SK-N-SH (cell line): ENCODE results near the gene SLC4A2. TPM values are rescaled to one million over a fixed set of nuclear protein-coding genes. Genes with fewer than 3 reads are reported as not detected.

Experiments used
- CTCF ChIA-PET: fragments of 300-600, 350-600 bp; formaldehyde crosslinking; extraction: SDS; loops from one replicate; lab custom pipeline; 2021; lab: Yijun Ruan, JAX
- POLR2A ChIA-PET: fragments of 350-600 bp; sonication (Branson Sonifier 250); formaldehyde crosslinking; extraction: SDS; loops from one replicate; lab custom pipeline; 2020; ENCODE audit warnings: antibody characterized with exemption, inconsistent platforms; lab: Yijun Ruan, JAX
- DNase-seq: peaks from one replicate; pipeline ENCODE4 v3.0.0; 2012
- H2AFZ ChIP-seq: fragments of 200-600 bp; sonication (generic); 2 replicates; pipeline ENCODE4 v1.8.1; 2016; ENCODE audit warnings: antibody characterized with exemption, mild to moderate bottlenecking, low read depth
- H3F3A ChIP-seq: fragments of 200-600 bp; sonication (generic); replicated peaks from 2 replicates; pipeline ENCODE3; 2016; ENCODE audit warnings: antibody characterized with exemption, mild to moderate bottlenecking; ENCODE audit not compliant: insufficient read depth
- H3K27ac ChIP-seq, 2 experiments: fragments of 200-500 bp in 1 of 2; fragments of 200-600 bp in 1 of 2; sonication (Bioruptor generic) in 1 of 2; sonication (generic), shearing (Covaris generic) in 1 of 2; 2 replicates each; pipeline versions ENCODE4 v1.5.1 to v1.6.1; 2014 to 2016; ENCODE audit warnings: low read depth in 2 of 2, inconsistent platforms in 1 of 2, low read length in 1 of 2, mild to moderate bottlenecking in 1 of 2, mixed read lengths in 1 of 2
- H3K27me3 ChIP-seq: fragments of 200-600 bp; sonication (generic), shearing (Covaris generic); 2 replicates; pipeline ENCODE4 v1.6.1; 2016; ENCODE audit warnings: mixed run types; ENCODE audit not compliant: insufficient read depth
- H3K36me3 ChIP-seq, 2 experiments: fragments of 200-500 bp in 1 of 2; fragments of 200-600 bp in 1 of 2; sonication (Bioruptor generic) in 1 of 2; sonication (generic) in 1 of 2; replicated peaks in 1 of 2; 2 replicates each; pipeline versions ENCODE3 to v1.5.1; 2014 to 2016; ENCODE audit warnings: low read length in 1 of 2, mild to moderate bottlenecking in 1 of 2; ENCODE audit not compliant: insufficient read depth in 2 of 2, control insufficient read depth in 1 of 2
- H3K4me1 ChIP-seq, 2 experiments: fragments of 200-500 bp in 1 of 2; fragments of 200-600 bp in 1 of 2; sonication (Bioruptor generic) in 1 of 2; sonication (generic), shearing (Covaris generic) in 1 of 2; 2 replicates each; pipeline versions ENCODE4 v1.5.1 to v1.6.1; 2014 to 2016; ENCODE audit warnings: low read depth in 1 of 2, low read length in 1 of 2, mixed run types in 1 of 2; ENCODE audit not compliant: insufficient read depth in 2 of 2, control insufficient read depth in 1 of 2
- H3K4me2 ChIP-seq: fragments of 200-600 bp; sonication (generic), shearing (Covaris generic); 2 replicates; pipeline ENCODE4 v1.6.1; 2017; ENCODE audit warnings: mixed run types
- H3K4me3 ChIP-seq, 2 experiments: fragments of 200-500 bp in 1 of 2; fragments of 200-600 bp in 1 of 2; sonication (Bioruptor generic) in 1 of 2; sonication (generic), shearing (Covaris generic) in 1 of 2; 2 replicates each; pipeline versions ENCODE4 v1.5.1 to v1.8.1; 2014 to 2016; ENCODE audit warnings: low read depth in 2 of 2, inconsistent platforms in 1 of 2, low read length in 1 of 2, mild to moderate bottlenecking in 1 of 2, mixed read lengths in 1 of 2, moderate library complexity in 1 of 2
- H3K79me2 ChIP-seq: fragments of 200-600 bp; sonication (generic); 2 replicates; pipeline ENCODE4 v1.8.1; 2017; ENCODE audit warnings: mild to moderate bottlenecking; ENCODE audit not compliant: insufficient read depth
- H3K9ac ChIP-seq: fragments of 200-600 bp; sonication (generic); 2 replicates; pipeline ENCODE4 v1.6.1; 2017; ENCODE audit warnings: mixed run types
- H3K9me2 ChIP-seq: fragments of 200-600 bp; sonication (generic); 2 replicates; pipeline ENCODE4 v1.6.1; 2017; ENCODE audit warnings: mixed run types
- H3K9me3 ChIP-seq: fragments of 200-600 bp; sonication (generic); 2 replicates; pipeline ENCODE4 v1.6.1; 2017; ENCODE audit warnings: mixed run types, mild to moderate bottlenecking, moderate library complexity
- H4K20me1 ChIP-seq: fragments of 200-600 bp; sonication (generic); 2 replicates; pipeline ENCODE4 v1.6.1; 2017; ENCODE audit warnings: mild to moderate bottlenecking, mixed run types; ENCODE audit not compliant: insufficient read depth
- EZH2phosphoT487 ChIP-seq: fragments of 200-600 bp; sonication (generic); IDR thresholded peaks from 2 replicates; pipeline ENCODE4 v1.6.1; 2017; ENCODE audit warnings: low read depth, mixed run types, mild to moderate bottlenecking, antibody characterized with exemption, moderate library complexity, borderline replicate concordance
- FOSL2 ChIP-seq: IDR thresholded peaks from 2 replicates; pipeline ENCODE4 v1.4.0; 2012; ENCODE audit warnings: low read depth, mild to moderate bottlenecking, moderate library complexity, borderline replicate concordance
- FOXJ3 ChIP-seq: sonication (generic); formaldehyde crosslinking; IDR thresholded peaks from 2 replicates; pipeline ENCODE4 v1.5.1; 2020; ENCODE audit warnings: mild to moderate bottlenecking, missing genetic modification reagents
- JUND ChIP-seq: IDR thresholded peaks from 2 replicates; pipeline ENCODE4 v1.4.0; 2012
- MAX ChIP-seq: IDR thresholded peaks from 2 replicates; pipeline ENCODE4 v1.4.0; 2012; ENCODE audit warnings: low read depth
- MXI1 ChIP-seq: IDR thresholded peaks from 2 replicates; pipeline ENCODE4 v1.6.1; 2012; ENCODE audit warnings: mild to moderate bottlenecking, low read depth, low read length, improper control_type of control experiment
- PBX3 ChIP-seq: IDR thresholded peaks from 2 replicates; pipeline ENCODE4; 2012
- POLR2AphosphoS5 ChIP-seq: IDR thresholded peaks from 2 replicates; pipeline ENCODE4 v1.6.1; 2012; ENCODE audit warnings: low read depth, low read length
- RCOR1 ChIP-seq: fragments of 150-350 bp; IDR thresholded peaks from 2 replicates; pipeline ENCODE4 v1.6.1; 2017; ENCODE audit warnings: antibody characterized with exemption, low read length
- RFX5 ChIP-seq: IDR thresholded peaks from 2 replicates; pipeline ENCODE4 v1.6.1; 2012; ENCODE audit warnings: mild to moderate bottlenecking, improper control_type of control experiment, low read length
- SIN3A ChIP-seq: IDR thresholded peaks from 2 replicates; pipeline ENCODE4 v1.6.1; 2012; ENCODE audit warnings: low read depth, mild to moderate bottlenecking, low read length, moderate library complexity, borderline replicate concordance
- TAF1 ChIP-seq: IDR thresholded peaks from 2 replicates; pipeline ENCODE4 v1.6.1; 2012; ENCODE audit warnings: low read depth, mild to moderate bottlenecking, low read length, moderate library complexity, borderline replicate concordance
- TEAD4 ChIP-seq: IDR thresholded peaks from 2 replicates; pipeline ENCODE4 v1.4.0; 2012; ENCODE audit warnings: mild to moderate bottlenecking, borderline replicate concordance; ENCODE audit not compliant: insufficient read depth
- YY1 ChIP-seq: IDR thresholded peaks from 2 replicates; pipeline ENCODE4 v1.4.0; 2012; ENCODE audit warnings: low read depth, mild to moderate bottlenecking
- ZBTB33 ChIP-seq: IDR thresholded peaks from 2 replicates; pipeline ENCODE4 v1.4.0; 2012; ENCODE audit warnings: low read depth, borderline replicate concordance
- WGBS: methylation state at CpG from one replicate; pipeline ENCODE4 v1.1.6; 2017; ENCODE audit warnings: low lambda C conversion rate; 5-methylcytosine and 5-hydroxymethylcytosine counted together
- polyA plus RNA-seq, 3 experiments: library from polyadenylated mRNA; depleted of rRNA; stranded (reverse); fragments of >200 nt; gene quantifications; 2 replicates each; pipeline ENCODE4 v1.2.3, GENCODE V29; 2012
- TF ChIP-seq, protein P1 (sequence below): IDR thresholded peaks from 2 replicates; pipeline ENCODE4 v1.6.1; 2012; ENCODE audit warnings: mild to moderate bottlenecking, low read depth, low read length, moderate library complexity

SLC4A2 gene
- polyA plus RNA-seq, 1 of the 3 experiments (the other 2 are of a cell fraction), result 167 TPM

GRCh38 chr7:151118108-151119054 lies 59.0 kb downstream of the SLC4A2 start:
- H3K27ac ChIP-seq, result no peak overlapping the region
- no peaks in the 10 kb centered on the region for H3K9me3 ChIP-seq
- ChIA-PET CTCF (interaction anchor here (0.8 to 18.7 kb wide), 9 partner anchors 8 to 58 kb away, joined by 3 to 474 read pairs (median 10); partner anchors contain the start of genes AGAP3, FASTK, GBX1 and TMUB1), POLR2A (no interaction called here)
- 97% methylated on average over 35 of the region's 38 CpGs for WGBS
- no peak for TF ChIP-seq FOXJ3 (CRISPR knock-in tag)
- TF ChIP-seq MXI1, result no peak
- TF ChIP-seq JUND, result no peak
- TF ChIP-seq ZBTB33, result no peak
- TF ChIP-seq, protein P1, sequence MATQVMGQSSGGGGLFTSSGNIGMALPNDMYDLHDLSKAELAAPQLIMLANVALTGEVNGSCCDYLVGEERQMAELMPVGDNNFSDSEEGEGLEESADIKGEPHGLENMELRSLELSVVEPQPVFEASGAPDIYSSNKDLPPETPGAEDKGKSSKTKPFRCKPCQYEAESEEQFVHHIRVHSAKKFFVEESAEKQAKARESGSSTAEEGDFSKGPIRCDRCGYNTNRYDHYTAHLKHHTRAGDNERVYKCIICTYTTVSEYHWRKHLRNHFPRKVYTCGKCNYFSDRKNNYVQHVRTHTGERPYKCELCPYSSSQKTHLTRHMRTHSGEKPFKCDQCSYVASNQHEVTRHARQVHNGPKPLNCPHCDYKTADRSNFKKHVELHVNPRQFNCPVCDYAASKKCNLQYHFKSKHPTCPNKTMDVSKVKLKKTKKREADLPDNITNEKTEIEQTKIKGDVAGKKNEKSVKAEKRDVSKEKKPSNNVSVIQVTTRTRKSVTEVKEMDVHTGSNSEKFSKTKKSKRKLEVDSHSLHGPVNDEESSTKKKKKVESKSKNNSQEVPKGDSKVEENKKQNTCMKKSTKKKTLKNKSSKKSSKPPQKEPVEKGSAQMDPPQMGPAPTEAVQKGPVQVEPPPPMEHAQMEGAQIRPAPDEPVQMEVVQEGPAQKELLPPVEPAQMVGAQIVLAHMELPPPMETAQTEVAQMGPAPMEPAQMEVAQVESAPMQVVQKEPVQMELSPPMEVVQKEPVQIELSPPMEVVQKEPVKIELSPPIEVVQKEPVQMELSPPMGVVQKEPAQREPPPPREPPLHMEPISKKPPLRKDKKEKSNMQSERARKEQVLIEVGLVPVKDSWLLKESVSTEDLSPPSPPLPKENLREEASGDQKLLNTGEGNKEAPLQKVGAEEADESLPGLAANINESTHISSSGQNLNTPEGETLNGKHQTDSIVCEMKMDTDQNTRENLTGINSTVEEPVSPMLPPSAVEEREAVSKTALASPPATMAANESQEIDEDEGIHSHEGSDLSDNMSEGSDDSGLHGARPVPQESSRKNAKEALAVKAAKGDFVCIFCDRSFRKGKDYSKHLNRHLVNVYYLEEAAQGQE, result no peak
- no peak for TF ChIP-seq SIN3A
- no peak for TF ChIP-seq TAF1
- TF ChIP-seq, all 33 proteins: peak for 0
- no peaks in the 10 kb centered on the region for H3K9me2 ChIP-seq
- DNase-seq, result no peak
- H3K79me2 ChIP-seq, result peaks cover 33% of the 10 kb centered on the region
- H3F3A ChIP-seq, result peaks cover 14% of the 10 kb centered on the region
- peaks cover 18 to 22% of the 10 kb centered on the region in 2 experiments for H3K4me1 ChIP-seq
- peaks cover 15 to 54% of the 10 kb centered on the region in 2 experiments for H3K36me3 ChIP-seq
- no peak overlapping the region for H3K9ac ChIP-seq
- H4K20me1 ChIP-seq, result peaks cover 39% of the 10 kb centered on the region
- H3K4me3 ChIP-seq, result no peak overlapping the region
- H3K4me2 ChIP-seq, result no peak overlapping the region
- H2AFZ ChIP-seq, result no peak overlapping the region
- H3K27me3 ChIP-seq, result no peaks in the 10 kb centered on the region

DNA sequence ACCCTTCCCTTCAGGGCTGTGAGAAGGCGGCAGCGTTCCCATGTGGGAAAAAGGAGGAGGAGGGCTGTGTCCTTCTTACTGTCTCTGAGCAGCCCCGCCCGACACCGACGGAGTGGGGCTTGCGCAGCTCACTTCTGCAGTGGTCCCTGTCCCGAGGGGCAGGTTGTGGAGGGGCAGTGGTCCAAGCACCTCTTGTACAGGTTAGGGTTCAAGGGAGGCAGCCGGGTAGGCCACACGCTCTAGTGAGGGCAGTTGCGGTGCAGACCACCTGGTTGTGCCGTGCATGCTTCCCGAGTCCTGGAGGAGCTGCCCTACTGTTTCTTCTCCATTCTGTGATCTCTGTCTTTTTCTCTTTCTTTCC lies 59.6 kb downstream of the SLC4A2 start:
- Histone ChIP-seq H3K9me3 (no peaks in the 10 kb centered on the region), H3K9me2 (no peaks in the 10 kb centered on the region), H3K4me1 (peaks cover 12 to 16% of the 10 kb centered on the region in 2 experiments), H3K27ac (no peak overlapping the region), H3K9ac (no peak overlapping the region), H3K79me2 (peaks cover 34% of the 10 kb centered on the region), H3K4me2 (no peak overlapping the region), H4K20me1 (peaks cover 32% of the 10 kb centered on the region), H3K27me3 (no peaks in the 10 kb centered on the region), H3K36me3 (peaks cover 17 to 59% of the 10 kb centered on the region in 2 experiments), H2AFZ (no peak overlapping the region), H3F3A (peaks cover 8% of the 10 kb centered on the region), H3K4me3 (no peak overlapping the region)
- ChIA-PET POLR2A (no interaction called here), CTCF (interaction anchor here (1.0 to 18.0 kb wide), 11 partner anchors 9 to 192 kb away, joined by 3 to 243 read pairs (median 5); partner anchors contain the start of genes AGAP3 and GBX1)
- WGBS, result 89% methylated on average over 9 of the region's 13 CpGs
- DNase-seq, result no peak
- TF ChIP-seq RFX5 (no peak), PBX3 (no peak), FOXJ3 (CRISPR knock-in tag) (no peak), TEAD4 (no peak), YY1 (no peak), POLR2AphosphoS5 (no peak), EZH2phosphoT487 (no peak), MAX (no peak), FOSL2 (no peak), RCOR1 (no peak), ZBTB33 (no peak), SIN3A (no peak)
